Thyroid gland (tissue), 4 donors: Measurements from ENCODE around the gene SDR42E1. TPM values are rescaled to one million over a fixed set of nuclear protein-coding genes. Genes with fewer than 3 reads are reported as not detected.

ENCODE experiments used
- DNase-seq, 2 donors: peaks; one replicate each; pipeline ENCODE4 v3.0.0-alpha.2; 2019
- H3K27ac ChIP-seq, 3 donors: fragments of 200-600 bp; sonication (generic); 1 replicate in 2 of 3; 2 replicates in 1 of 3; pipeline ENCODE4 v1.5.1; 2016 to 2019; ENCODE audit warnings: mild to moderate bottlenecking in 1 of 3, moderate library complexity in 1 of 3
- H3K27me3 ChIP-seq: fragments of 200-600 bp; sonication (generic); one replicate; pipeline ENCODE4 v1.5.1; 2019
- H3K36me3 ChIP-seq, 2 donors: fragments of 200-600 bp; sonication (generic); one replicate each; pipeline ENCODE4 v1.5.1; 2016 to 2019
- H3K4me1 ChIP-seq, 2 donors: fragments of 200-600 bp; sonication (generic); one replicate each; pipeline ENCODE4 v1.5.1; 2017 to 2019
- H3K4me3 ChIP-seq, 3 donors: fragments of 200-600 bp; sonication (generic); replicated peaks in 1 of 3; 1 replicate in 2 of 3; 2 replicates in 1 of 3; pipeline ENCODE4 v1.5.1; 2016; ENCODE audit warnings: mild to moderate bottlenecking in 1 of 3
- H3K9me3 ChIP-seq: fragments of 200-600 bp; sonication (generic); one replicate; pipeline ENCODE4 v1.5.1; 2017
- CTCF ChIP-seq, 6 experiments: fragments of 200-600 bp in 3 of 6; fragments of 450-650 bp in 3 of 6; sonication (generic) in 3 of 6; IDR thresholded peaks; one replicate each; pipeline ENCODE4 v1.5.1; 2016 to 2019; ENCODE audit warnings: antibody characterized with exemption in 6 of 6, mild to moderate bottlenecking in 2 of 6, inconsistent platforms in 1 of 6, moderate library complexity in 1 of 6
- POLR2A ChIP-seq, 2 donors: fragments of 450-650 bp; IDR thresholded peaks; one replicate each; pipeline ENCODE4 v1.6.1; 2017; ENCODE audit warnings: antibody characterized with exemption in 2 of 2, mild to moderate bottlenecking in 2 of 2, moderate library complexity in 1 of 2
- WGBS, 2 donors: methylation state at CpG; one replicate each; pipeline ENCODE4 v1.1.5; 2017; 5-methylcytosine and 5-hydroxymethylcytosine counted together
- intact Hi-C: fragments of 100-400 bp; cut with DNase I; formaldehyde crosslinking; loops from one replicate; pipeline ENCODE4 v1.15.1; 2023
- total RNA-seq, 4 donors: library from RNA; depleted of rRNA; stranded (reverse); fragments of >200 nt; gene quantifications; one replicate each; pipeline ENCODE4 v1.2.3, GENCODE V29; 2016

Gene SDR42E1
- total RNA-seq, 4 donors from 2014 or later, result 4.3 to 8.8 (median 8.0) TPM

- Histone ChIP-seq H3K9me3 (no peaks in the 10 kb centered on the region), H3K4me3 (no peak overlapping the region), H3K27me3 (no peaks in the 10 kb centered on the region), H3K4me1 (peaks cover 0 to under 1% of the 10 kb centered on the region in 2 donors), H3K27ac (no peak overlapping the region), H3K36me3 (peaks cover 12 to 14% of the 10 kb centered on the region in 2 donors)
- TF ChIP-seq CTCF (IDR thresholded peaks at IDR 0.05) (no peak), POLR2A (IDR thresholded peaks at IDR 0.05) (no peak)
- 74 to 81% methylated on average over 2 of the region's 2 CpGs for whole genome bisulfite sequencing, 2 donors
- intact Hi-C loops, result no loop called here
- no peak for DNase-seq
Observed at GRCh38 chr16:81997738-81998137, 13.5 kb downstream of the SDR42E1 start.

- intact Hi-C loops, result no loop called here
- H3K9me3 ChIP-seq, result no peaks in the 10 kb centered on the region
- peaks cover 12 to 14% of the 10 kb centered on the region in 2 donors for H3K36me3 ChIP-seq
- no peaks in the 10 kb centered on the region for H3K4me1 ChIP-seq
- TF ChIP-seq CTCF (IDR thresholded peaks at IDR 0.05) (no peak), POLR2A (IDR thresholded peaks at IDR 0.05) (no peak)
- no peaks in the 10 kb centered on the region for H3K27me3 ChIP-seq
- H3K4me3 ChIP-seq, result no peak overlapping the region
- H3K27ac ChIP-seq, result no peak overlapping the region
- no peak for DNase-seq
- 73 to 74% methylated on average over 11 of the region's 11 CpGs for WGBS, 2 donors
Observed at GRCh38 chr16:81996664-81997509, 14.4 kb downstream of the SDR42E1 start.

GRCh38 chr16:81995651-81996050 is 15.6 kb downstream of the SDR42E1 start:
- TF ChIP-seq CTCF (IDR thresholded peaks at IDR 0.05) (no peak), POLR2A (IDR thresholded peaks at IDR 0.05) (no peak)
- no peak overlapping the region for H3K27ac ChIP-seq
- no peak for DNase-seq
- intact Hi-C loops, result no loop called here
- H3K9me3 ChIP-seq, result no peaks in the 10 kb centered on the region
- H3K4me1 ChIP-seq, result no peaks in the 10 kb centered on the region
- no peaks in the 10 kb centered on the region for H3K27me3 ChIP-seq
- 86 to 90% methylated on average over 3 of the region's 3 CpGs for WGBS, 2 donors
- no peak overlapping the region for H3K4me3 ChIP-seq
- peaks cover 12 to 14% of the 10 kb centered on the region in 2 donors for H3K36me3 ChIP-seq

GRCh38 chr16:81994485-81994884 is 16.8 kb downstream of the SDR42E1 start:
- no peak for DNase-seq
- peaks cover 8 to 9% of the 10 kb centered on the region in 2 donors for H3K36me3 ChIP-seq
- H3K4me3 ChIP-seq, result no peak overlapping the region
- no peaks in the 10 kb centered on the region for H3K9me3 ChIP-seq
- H3K27ac ChIP-seq, result no peak overlapping the region
- WGBS, 2 donors, result 85 to 90% methylated on average over 5 of the region's 5 CpGs
- no peaks in the 10 kb centered on the region for H3K27me3 ChIP-seq
- intact Hi-C loops, result no loop called here
- TF ChIP-seq POLR2A (IDR thresholded peaks at IDR 0.05) (no peak), CTCF (IDR thresholded peaks at IDR 0.05) (no peak)
- no peaks in the 10 kb centered on the region for H3K4me1 ChIP-seq

GRCh38 chr16:81992859-81993258 is 18.4 kb downstream of the SDR42E1 start:
- no peaks in the 10 kb centered on the region for H3K9me3 ChIP-seq
- TF ChIP-seq CTCF (IDR thresholded peaks at IDR 0.05), result no peak
- no peak for TF ChIP-seq POLR2A (IDR thresholded peaks at IDR 0.05)
- H3K4me1 ChIP-seq, result no peaks in the 10 kb centered on the region
- H3K4me3 ChIP-seq, result no peak overlapping the region
- H3K27ac ChIP-seq, result no peak overlapping the region
- no peaks in the 10 kb centered on the region for H3K36me3 ChIP-seq
- intact Hi-C loops, result no loop called here
- DNase-seq, result no peak
- 51 to 52% methylated on average over 3 of the region's 3 CpGs for WGBS, 2 donors
- H3K27me3 ChIP-seq, result no peaks in the 10 kb centered on the region
